NCI-H748 (cell line): ENCODE results near the gene PPP1R1B.

ENCODE experiments used
- DNase-seq: peaks from one replicate; lab custom pipeline; 2025; ENCODE audit not compliant: unreplicated experiment; lab: John Stamatoyannopoulos, UW

Gene PPP1R1B

GRCh38 chr17:39679521-39680192 is 52.9 kb downstream of the PPP1R1B start:
- no peak for DNase-seq

DNA sequence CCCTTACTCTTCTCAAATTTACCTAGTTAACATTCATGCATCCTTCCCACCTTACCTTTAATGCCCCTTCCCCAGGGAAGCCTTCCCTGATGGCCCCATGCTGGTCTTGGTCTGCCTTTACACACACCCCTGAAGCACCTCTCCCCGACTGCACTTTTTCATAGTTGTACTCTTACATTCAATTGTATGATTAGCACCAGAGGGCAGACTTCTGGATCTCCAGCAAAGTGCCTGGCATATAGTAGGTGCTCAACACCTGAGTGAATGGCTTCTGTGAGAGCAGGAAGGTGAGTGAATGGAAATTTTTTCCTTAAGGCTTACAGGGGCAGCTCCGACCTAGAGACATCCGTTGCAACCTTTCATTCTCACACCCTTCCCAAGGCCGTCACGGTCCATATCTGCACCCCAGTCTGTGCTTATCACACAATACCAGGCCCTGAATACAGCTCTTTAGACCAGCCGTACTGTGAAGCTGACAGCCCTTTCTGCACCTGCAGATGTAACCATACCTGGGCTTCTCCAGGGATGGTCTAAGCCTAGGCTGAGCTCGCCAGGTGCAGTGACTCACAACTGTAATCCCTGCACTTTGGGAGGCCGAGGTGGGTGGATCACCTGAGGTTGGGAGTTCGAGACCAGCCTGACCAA is 56.7 kb downstream of the PPP1R1B start:
- DNase-seq = no peak

GRCh38 chr17:39684369-39685192 is 57.8 kb downstream of the PPP1R1B start:
- DNase-seq = no peak
